ENCODE data around the gene ASB5. TPM values are rescaled to one million over a fixed set of nuclear protein-coding genes. Genes with fewer than 3 reads are reported as not detected.

The ASB5 gene
- total RNA-seq, 2 experiments from 2014 or later, result not detected

DNA sequence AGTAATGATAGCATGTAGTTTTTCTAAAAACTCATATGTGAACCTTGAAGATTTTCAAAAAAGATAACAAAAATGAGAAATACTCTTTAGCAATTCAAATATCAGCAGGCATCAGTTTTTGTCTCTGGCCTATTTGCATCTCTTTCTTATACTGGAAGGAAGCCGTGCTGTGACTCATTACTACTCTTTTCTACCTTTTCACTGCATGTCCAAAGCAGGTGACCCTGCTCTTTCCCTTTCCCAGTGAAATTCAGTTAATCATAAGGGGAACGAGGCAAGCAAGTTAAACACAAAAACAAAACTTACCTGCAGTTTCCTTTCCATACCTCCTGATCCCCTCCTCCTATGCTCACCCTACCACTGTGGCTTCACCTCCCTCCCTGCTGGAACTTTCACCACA, 83.0 kb downstream of the ASB5 start:
- Mint-ChIP-seq H3K4me1 (ENCODE audit: low read depth) (peaks cover 11% of the 10 kb centered on the region), H3K27me3 (peaks cover 33% of the 10 kb centered on the region), H3K27ac (no peak overlapping the region), H3K4me3 (no peak overlapping the region), H3K36me3 (no peaks in the 10 kb centered on the region), H3K9me3 (no peaks in the 10 kb centered on the region)
- no peak for DNase-seq
- intact Hi-C loops (cut with micrococcal nuclease), result no loop called here
- CTCF ChIA-PET, result no interaction called here
- POLR2A ChIA-PET, result no interaction called here

DNA sequence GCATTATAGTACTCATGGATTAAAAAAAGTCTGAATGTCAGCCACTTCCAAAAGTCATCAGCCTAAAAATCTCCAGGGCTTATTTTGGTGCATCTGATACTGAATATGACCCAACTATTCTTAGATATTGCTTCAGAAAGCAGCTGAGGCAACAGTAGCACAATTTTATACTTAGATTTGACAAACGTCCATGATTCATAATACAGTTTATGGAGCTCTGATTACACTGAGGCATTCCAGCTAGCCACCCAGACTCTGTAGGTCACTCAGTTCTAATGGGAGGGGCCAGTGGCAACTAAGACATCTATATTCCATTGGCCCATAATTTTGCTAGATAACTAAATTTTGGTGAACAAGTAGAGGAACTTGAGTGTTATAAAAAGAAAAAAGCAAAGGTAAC, 84.0 kb downstream of the ASB5 start:
- peaks cover 27% of the 10 kb centered on the region for H3K27me3 Mint-ChIP-seq
- no peak overlapping the region for H3K27ac Mint-ChIP-seq
- intact Hi-C loops (cut with micrococcal nuclease), result no loop called here
- no peaks in the 10 kb centered on the region for H3K36me3 Mint-ChIP-seq
- ChIA-PET POLR2A (no interaction called here), CTCF (no interaction called here)
- no peak for DNase-seq
- peaks cover 11% of the 10 kb centered on the region for H3K4me1 Mint-ChIP-seq (ENCODE audit: low read depth)
- H3K4me3 Mint-ChIP-seq, result no peak overlapping the region
- H3K9me3 Mint-ChIP-seq, result no peaks in the 10 kb centered on the region

Other genes starting within 250 kb of the ASB5 start
- gene WDR17, start 203.4 kb downstream of the ASB5 start, total RNA-seq, result 1 to 10 TPM; 1.1 to 1.2 TPM
- gene SPATA4, start 73.6 kb downstream of the ASB5 start, total RNA-seq, result not detected
- gene SPCS3, start 50.7 kb upstream of the ASB5 start, total RNA-seq, result 100 to 1,000 TPM; 182 to 185 TPM

All from activated CD4-positive, alpha-beta memory T cell treated with anti-CD3 and anti-CD28 coated beads for 36 hours (primary cell).